BLaER1 treated with 17β-estradiol and CSF1 and Interleukin-3, amounts not matched to agents 10 nM and 100 nM (cell line): ENCODE data around the gene TMEM63C.

ENCODE experiments used
- H3K27ac ChIP-seq, 11 experiments: shearing (Covaris generic); formaldehyde crosslinking; 2 replicates each; pipeline ENCODE4 v1.8.1; 2022
- H3K27me3 ChIP-seq, 11 experiments: shearing (Covaris generic); formaldehyde crosslinking; 2 replicates each; pipeline ENCODE4 v1.8.1; 2022
- H3K36me3 ChIP-seq, 11 experiments: shearing (Covaris generic); formaldehyde crosslinking; 2 replicates each; pipeline ENCODE4 v1.8.1; 2022
- H3K4me1 ChIP-seq, 10 experiments: shearing (Covaris generic); formaldehyde crosslinking; 2 replicates each; pipeline ENCODE4 v1.8.1; 2022
- H3K4me2 ChIP-seq, 11 experiments: shearing (Covaris generic); formaldehyde crosslinking; 2 replicates each; pipeline ENCODE4 v1.8.1; 2022
- H3K4me3 ChIP-seq, 10 experiments: shearing (Covaris generic); formaldehyde crosslinking; 2 replicates each; pipeline ENCODE4 v1.8.1; 2022
- H3K9ac ChIP-seq, 11 experiments: shearing (Covaris generic); formaldehyde crosslinking; 2 replicates each; pipeline ENCODE4 v1.8.1; 2022
- H3K9me3 ChIP-seq, 11 experiments: shearing (Covaris generic); formaldehyde crosslinking; replicated peaks in 1 of 11; 2 replicates each; pipeline ENCODE4 v1.8.1; 2022
- H4K20me1 ChIP-seq, 11 experiments: shearing (Covaris generic); formaldehyde crosslinking; 2 replicates each; pipeline ENCODE4 v1.8.1; 2022
- Cebpa-rat ChIP-seq, 11 experiments: shearing (Covaris generic); IDR thresholded peaks; 2 replicates each; pipeline ENCODE4 v1.8.1; 2022

The TMEM63C gene

DNA sequence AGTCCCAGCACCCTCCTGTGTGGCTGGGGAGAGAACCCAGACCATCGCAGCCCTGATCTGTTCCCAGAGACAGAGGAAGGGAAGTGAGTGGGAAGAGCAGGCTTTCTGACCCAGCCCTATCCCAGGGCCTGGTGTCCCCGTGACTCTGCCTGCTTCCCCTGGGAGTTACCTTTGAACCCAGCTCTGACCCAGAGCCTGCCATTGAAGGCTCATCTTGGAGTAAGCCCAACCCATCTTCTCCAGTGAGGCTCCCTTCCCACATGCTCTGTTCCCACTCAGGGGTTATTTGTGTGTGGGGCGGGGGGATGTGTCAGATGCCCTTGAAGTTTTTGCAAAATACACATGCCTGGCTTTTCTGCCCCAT lies 6.0 kb downstream of the TMEM63C start:
- no peaks in the 10 kb centered on the region for H3K36me3 ChIP-seq
- H3K27ac ChIP-seq = peak overlapping the region in 5 of 11 experiments; percentile 11 to 60 (median 46); a peak in 9 of 22 replicates
- H4K20me1 ChIP-seq = peaks cover 0 to 7% (median 0%) of the 10 kb centered on the region in 11 experiments; a peak in 1 of 22 replicates
- H3K27me3 ChIP-seq = no peaks in the 10 kb centered on the region
- H3K9me3 ChIP-seq = no peaks in the 10 kb centered on the region
- no peak overlapping the region; a peak in 1 of 20 replicates for H3K4me3 ChIP-seq
- H3K9ac ChIP-seq = peak overlapping the region in 4 of 11 experiments; percentile 4 to 52 (median 28); a peak in 3 of 22 replicates
- H3K4me1 ChIP-seq = peaks cover 69 to 87% (median 78%) of the 10 kb centered on the region in 10 experiments
- peak overlapping the region; percentile 40 to 99 (median 67) for H3K4me2 ChIP-seq
- no peak for TF ChIP-seq Cebpa-rat (IDR thresholded peaks at IDR 0.05)

DNA sequence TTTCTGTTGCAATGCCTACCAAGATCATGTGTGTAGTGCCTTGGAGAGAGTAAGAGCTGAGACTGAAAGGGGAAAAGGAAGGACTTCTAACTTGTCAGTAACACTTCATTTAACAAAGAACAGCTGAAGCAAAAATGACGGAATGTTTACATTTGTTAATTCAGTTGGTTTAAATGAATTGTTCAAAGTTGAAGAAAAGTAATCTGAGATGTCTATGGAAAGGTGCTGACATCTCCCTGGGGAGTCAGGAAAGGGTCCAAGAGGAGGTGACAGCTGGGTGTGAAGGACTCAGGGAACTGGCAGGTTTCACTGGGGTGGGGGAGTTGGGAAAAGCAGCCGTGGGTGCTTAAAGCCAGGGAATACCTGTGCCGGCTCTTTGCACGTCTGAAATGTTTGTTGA lies 7.9 kb downstream of the TMEM63C start:
- H3K27ac ChIP-seq = no peak overlapping the region
- peaks cover 50 to 72% (median 63%) of the 10 kb centered on the region in 10 experiments for H3K4me1 ChIP-seq
- H3K4me3 ChIP-seq = no peak overlapping the region
- no peaks in the 10 kb centered on the region for H3K27me3 ChIP-seq
- no peak for TF ChIP-seq Cebpa-rat (IDR thresholded peaks at IDR 0.05)
- peak overlapping the region; percentile 12 to 99 (median 60); a peak in 21 of 22 replicates for H3K4me2 ChIP-seq
- no peaks in the 10 kb centered on the region for H3K9me3 ChIP-seq
- H3K36me3 ChIP-seq = no peaks in the 10 kb centered on the region
- peaks cover 0 to 7% (median 0%) of the 10 kb centered on the region in 11 experiments; a peak in 2 of 22 replicates for H4K20me1 ChIP-seq
- H3K9ac ChIP-seq = peak overlapping the region in 4 of 11 experiments; percentile 1 to 51 (median 22); a peak in 1 of 22 replicates

DNA sequence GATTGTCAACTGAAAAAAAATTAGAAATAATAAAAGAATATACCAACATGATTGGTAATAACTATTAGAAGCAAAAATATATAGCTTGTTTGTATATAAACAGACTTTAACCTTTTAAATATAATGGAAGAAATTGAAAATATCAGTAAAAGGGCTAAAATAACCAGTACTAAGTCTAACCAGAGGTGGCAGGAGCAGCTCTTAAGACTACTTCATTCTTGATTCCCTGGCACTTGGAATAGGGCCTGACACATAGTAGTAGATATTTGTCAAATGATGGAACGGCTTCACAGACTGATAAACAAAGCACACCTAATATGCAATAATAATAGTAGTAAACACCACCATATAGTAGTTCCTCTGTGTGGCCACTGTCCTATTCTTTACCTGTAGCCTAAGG lies 9.4 kb downstream of the TMEM63C start:
- H3K4me2 ChIP-seq = no peak overlapping the region

DNA sequence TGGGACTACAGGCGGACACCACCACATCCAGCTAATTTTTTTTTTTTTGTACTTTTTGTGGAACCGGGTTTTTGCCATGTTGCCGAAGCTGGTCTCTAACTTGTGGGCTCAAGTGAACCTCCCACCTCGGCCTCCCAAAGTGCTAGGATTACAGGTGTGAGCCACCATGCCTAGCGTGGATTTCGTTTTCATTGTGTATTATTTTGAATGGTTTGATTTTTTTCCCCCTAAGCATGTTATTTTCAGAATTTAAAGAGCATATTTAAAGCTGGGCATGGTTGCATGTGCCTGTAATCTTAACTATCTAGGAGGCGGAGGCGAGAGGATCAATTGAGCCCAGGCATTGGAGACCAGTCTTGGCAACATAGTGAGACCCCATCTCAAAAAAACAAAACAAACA lies 13.1 kb downstream of the TMEM63C start:
- no peaks in the 10 kb centered on the region for H3K9me3 ChIP-seq
- no peaks in the 10 kb centered on the region for H3K27me3 ChIP-seq
- H3K36me3 ChIP-seq = peaks cover 0 to 27% (median 8%) of the 10 kb centered on the region in 11 experiments; a peak in 7 of 22 replicates
- H3K9ac ChIP-seq = no peak overlapping the region
- peaks cover under 1 to 26% (median 13%) of the 10 kb centered on the region in 10 experiments for H3K4me1 ChIP-seq
- H3K4me2 ChIP-seq = no peak overlapping the region
- no peak for TF ChIP-seq Cebpa-rat (IDR thresholded peaks at IDR 0.05)
- peaks cover 0 to 37% (median 11%) of the 10 kb centered on the region in 11 experiments; a peak in 10 of 22 replicates for H4K20me1 ChIP-seq
- H3K27ac ChIP-seq = no peak overlapping the region
- H3K4me3 ChIP-seq = no peak overlapping the region

More for the DNA sequence above, 9.4 kb downstream of the TMEM63C start:
- TF ChIP-seq Cebpa-rat (IDR thresholded peaks at IDR 0.05) = no peak
- Histone ChIP-seq H3K4me3 (no peak overlapping the region), H3K27ac (no peak overlapping the region), H3K27me3 (no peaks in the 10 kb centered on the region), H3K9me3 (no peaks in the 10 kb centered on the region), H3K36me3 (no peaks in the 10 kb centered on the region; a peak in 1 of 22 replicates), H3K9ac (no peak overlapping the region), H4K20me1 (peaks cover 0 to 10% (median 5%) of the 10 kb centered on the region in 11 experiments; a peak in 9 of 22 replicates), H3K4me1 (peaks cover 35 to 57% (median 48%) of the 10 kb centered on the region in 10 experiments)

DNA sequence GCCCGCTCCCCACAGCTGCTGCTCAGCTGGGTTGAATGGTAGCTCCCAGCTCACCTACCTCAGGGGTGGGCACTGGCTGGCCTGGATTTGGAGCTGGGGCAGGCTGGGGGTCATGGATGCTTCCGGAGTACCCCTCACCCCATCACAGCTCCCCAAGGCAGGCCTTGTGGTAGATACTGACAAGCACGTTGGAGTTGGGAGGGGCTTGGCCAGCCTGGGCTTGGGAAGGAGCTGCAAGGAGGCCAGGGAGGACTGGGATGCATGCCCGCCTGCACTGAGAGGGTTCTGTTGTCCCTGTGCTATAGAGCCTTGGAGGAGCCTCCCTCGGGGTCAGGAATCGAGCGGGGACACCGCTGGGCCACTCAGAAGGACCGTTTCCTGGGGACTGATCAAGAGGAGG lies 14.2 kb downstream of the TMEM63C start:
- no peak overlapping the region for H3K9ac ChIP-seq
- peaks cover 0 to 18% (median 9%) of the 10 kb centered on the region in 10 experiments; a peak in 12 of 20 replicates for H3K4me1 ChIP-seq
- no peak overlapping the region for H3K4me2 ChIP-seq
- H3K27ac ChIP-seq = no peak overlapping the region
- no peak for TF ChIP-seq Cebpa-rat (IDR thresholded peaks at IDR 0.05)
- no peaks in the 10 kb centered on the region for H3K9me3 ChIP-seq
- peaks cover 0 to 38% (median 17%) of the 10 kb centered on the region in 11 experiments; a peak in 9 of 22 replicates for H3K36me3 ChIP-seq
- H3K27me3 ChIP-seq = no peaks in the 10 kb centered on the region
- H4K20me1 ChIP-seq = peaks cover 0 to 45% (median 11%) of the 10 kb centered on the region in 11 experiments; a peak in 10 of 22 replicates
- no peak overlapping the region for H3K4me3 ChIP-seq

DNA sequence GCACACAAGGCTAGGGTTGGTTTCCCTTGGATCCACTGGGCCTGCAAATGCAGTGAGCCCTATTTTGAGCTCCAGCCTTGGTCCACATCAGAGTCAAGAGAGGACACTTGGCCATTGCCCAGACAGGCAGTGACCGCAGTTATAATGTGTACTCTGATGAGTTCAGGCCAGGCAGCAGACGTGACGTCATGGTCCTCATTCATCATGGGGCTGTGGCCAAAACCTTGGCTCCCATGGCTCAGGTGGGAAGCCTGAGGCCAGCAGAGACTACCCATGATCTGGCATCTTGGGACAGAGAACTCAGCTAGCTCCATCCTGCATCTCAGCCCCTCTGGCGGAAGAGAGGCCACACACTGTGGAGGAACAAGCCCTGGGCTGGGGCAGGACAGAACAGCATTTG lies 16.4 kb downstream of the TMEM63C start:
- no peak overlapping the region for H3K9ac ChIP-seq
- H3K4me1 ChIP-seq = peaks cover 0 to 11% (median 2%) of the 10 kb centered on the region in 10 experiments; a peak in 7 of 20 replicates
- no peak overlapping the region for H3K27ac ChIP-seq
- no peak for TF ChIP-seq Cebpa-rat (IDR thresholded peaks at IDR 0.05)
- H3K36me3 ChIP-seq = peaks cover 0 to 49% (median 28%) of the 10 kb centered on the region in 11 experiments; a peak in 10 of 22 replicates
- H3K27me3 ChIP-seq = no peaks in the 10 kb centered on the region
- H3K4me3 ChIP-seq = no peak overlapping the region
- peaks cover 0 to 54% (median 11%) of the 10 kb centered on the region in 11 experiments; a peak in 10 of 22 replicates for H4K20me1 ChIP-seq
- H3K4me2 ChIP-seq = 0 out of 22 replicates have a peak overlapping the region, but pooled peaks of 1 of the 11 experiments have one; percentile 8
- H3K9me3 ChIP-seq = no peaks in the 10 kb centered on the region

DNA sequence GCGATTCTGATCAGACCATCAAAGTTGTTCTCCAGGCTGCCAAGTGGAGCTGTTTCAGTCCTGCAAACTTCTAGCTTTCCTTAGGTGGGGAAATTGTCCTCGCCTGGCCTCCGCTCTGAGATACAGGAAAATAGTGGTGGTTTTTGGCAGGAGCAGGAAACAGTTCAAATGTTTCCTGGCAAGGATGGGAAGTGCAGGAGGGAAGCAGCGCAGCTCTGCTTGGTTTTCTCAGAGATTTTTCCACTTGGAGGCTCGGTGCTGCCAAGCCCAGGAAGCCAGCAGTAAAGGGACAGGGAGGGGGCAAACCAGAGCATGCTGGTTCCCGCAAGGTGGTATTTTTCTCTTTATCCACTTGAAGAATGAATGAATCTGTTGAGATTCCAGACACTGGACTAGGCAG lies 17.0 kb downstream of the TMEM63C start:
- no peak overlapping the region for H3K4me3 ChIP-seq
- no peak overlapping the region for H3K27ac ChIP-seq
- no peak for TF ChIP-seq Cebpa-rat (IDR thresholded peaks at IDR 0.05)
- no peaks in the 10 kb centered on the region for H3K9me3 ChIP-seq
- H3K4me1 ChIP-seq = peaks cover 0 to 12% (median 0%) of the 10 kb centered on the region in 10 experiments; a peak in 6 of 20 replicates
- 0 out of 22 replicates have a peak overlapping the region, but pooled peaks of 1 of the 11 experiments have one; percentile 8 for H3K4me2 ChIP-seq
- no peaks in the 10 kb centered on the region for H3K27me3 ChIP-seq
- peaks cover 0 to 49% (median 29%) of the 10 kb centered on the region in 11 experiments; a peak in 10 of 22 replicates for H3K36me3 ChIP-seq
- no peak overlapping the region for H3K9ac ChIP-seq
- H4K20me1 ChIP-seq = peaks cover 0 to 54% (median 15%) of the 10 kb centered on the region in 11 experiments; a peak in 11 of 22 replicates

DNA sequence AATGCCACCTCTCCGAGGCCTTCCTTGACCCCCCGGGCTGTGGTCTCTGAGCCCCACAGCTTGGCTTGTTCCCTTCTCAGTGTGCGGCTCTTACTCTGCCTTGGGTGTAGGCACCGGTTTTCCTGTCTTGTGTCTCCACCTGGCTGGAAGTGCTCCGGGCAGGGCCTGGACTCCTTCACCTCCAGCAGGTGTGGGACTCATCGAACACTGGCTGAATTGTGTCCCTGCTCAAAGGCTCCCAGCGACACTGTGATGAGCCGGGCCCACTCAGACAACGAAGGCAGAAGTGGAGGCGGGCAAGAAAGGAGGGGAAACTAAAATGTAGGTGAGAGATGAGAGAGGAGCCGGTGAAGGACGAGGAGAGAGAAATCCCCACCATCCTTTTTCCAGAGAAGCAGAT lies 18.0 kb downstream of the TMEM63C start:
- peaks cover 0 to 53% (median 38%) of the 10 kb centered on the region in 11 experiments; a peak in 10 of 22 replicates for H3K36me3 ChIP-seq
- no peaks in the 10 kb centered on the region for H3K27me3 ChIP-seq
- TF ChIP-seq Cebpa-rat (IDR thresholded peaks at IDR 0.05) = no peak
- H3K4me3 ChIP-seq = no peak overlapping the region
- no peak overlapping the region for H3K27ac ChIP-seq
- H4K20me1 ChIP-seq = peaks cover 0 to 57% (median 24%) of the 10 kb centered on the region in 11 experiments; a peak in 11 of 22 replicates
- H3K9me3 ChIP-seq = no peaks in the 10 kb centered on the region
- H3K4me1 ChIP-seq = peaks cover 0 to 20% (median 0%) of the 10 kb centered on the region in 10 experiments; a peak in 7 of 20 replicates
- H3K4me2 ChIP-seq = no peak overlapping the region
- H3K9ac ChIP-seq = no peak overlapping the region

DNA sequence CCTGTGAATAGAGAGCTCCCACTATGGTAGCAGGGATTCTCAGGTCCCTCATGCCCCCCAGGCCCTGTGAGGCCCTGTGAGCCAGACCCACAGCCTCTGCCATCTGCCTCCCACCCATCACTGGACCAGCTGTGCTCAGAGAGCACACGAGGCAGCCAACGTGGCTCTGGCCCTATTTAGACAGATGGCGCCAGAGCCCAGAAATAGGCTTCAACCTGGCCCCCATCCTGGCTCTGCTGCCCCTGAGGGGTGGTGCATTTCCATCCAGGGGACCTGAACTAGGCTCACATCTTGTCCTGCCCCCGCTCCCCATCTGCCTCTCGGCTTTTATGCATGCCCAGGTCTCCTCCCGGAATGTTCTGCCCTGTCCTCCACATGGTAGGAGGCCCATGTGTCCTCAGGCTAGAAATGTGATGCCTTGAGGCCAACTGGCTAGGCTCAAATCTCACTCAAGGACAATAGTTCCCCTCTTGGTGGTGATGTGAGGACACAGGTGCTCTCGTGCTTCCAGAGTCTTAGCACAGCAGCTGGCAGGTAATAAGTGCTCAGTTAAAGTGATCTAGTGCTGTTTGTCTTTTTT lies 18.9 kb downstream of the TMEM63C start:
- no peak for TF ChIP-seq Cebpa-rat (IDR thresholded peaks at IDR 0.05)
- H3K27me3 ChIP-seq = no peaks in the 10 kb centered on the region

More for the DNA sequence above, 18.9 kb downstream of the TMEM63C start:
- H3K9ac ChIP-seq = no peak overlapping the region
- peaks cover 0 to 64% (median 23%) of the 10 kb centered on the region in 11 experiments; a peak in 12 of 22 replicates for H4K20me1 ChIP-seq
- peaks cover 0 to 58% (median 39%) of the 10 kb centered on the region in 11 experiments; a peak in 10 of 22 replicates for H3K36me3 ChIP-seq
- H3K9me3 ChIP-seq = no peaks in the 10 kb centered on the region
- H3K4me2 ChIP-seq = no peak overlapping the region
- H3K4me3 ChIP-seq = no peak overlapping the region
- H3K4me1 ChIP-seq = peaks cover 0 to 20% (median 0%) of the 10 kb centered on the region in 10 experiments; a peak in 7 of 20 replicates
- no peak overlapping the region for H3K27ac ChIP-seq
